NCI-H187 (cell line): ENCODE results near the gene PRKCA.

Experiments
- DNase-seq, 2 experiments: peaks; one replicate each; lab custom pipeline; 2025; lab: John Stamatoyannopoulos, UW

PRKCA gene

GRCh38 chr17:66747578-66748275, 445.3 kb downstream of the PRKCA start:
- DNase-seq: no peak

- no peak for DNase-seq
Observed at GRCh38 chr17:66748578-66748977, 446.2 kb downstream of the PRKCA start.

GRCh38 chr17:66749217-66749832, 446.9 kb downstream of the PRKCA start:
- DNase-seq: no peak

GRCh38 chr17:66750116-66750515, 447.7 kb downstream of the PRKCA start:
- no peak for DNase-seq

GRCh38 chr17:66750781-66751543, 448.5 kb downstream of the PRKCA start:
- no peak for DNase-seq

GRCh38 chr17:66751771-66752170, 449.4 kb downstream of the PRKCA start:
- no peak for DNase-seq

GRCh38 chr17:66752411-66752810, 450.0 kb downstream of the PRKCA start:
- DNase-seq: no peak

- DNase-seq: no peak
Observed at GRCh38 chr17:66753126-66753920, 450.9 kb downstream of the PRKCA start.

- DNase-seq: peak; percentile 47 to 70
Observed at GRCh38 chr17:66755101-66755943, 452.9 kb downstream of the PRKCA start.

GRCh38 chr17:66755944-66756290, 453.5 kb downstream of the PRKCA start:
- no peak for DNase-seq

- no peak for DNase-seq
Observed at GRCh38 chr17:66760324-66760723, 457.9 kb downstream of the PRKCA start.

- DNase-seq: no peak
Observed at GRCh38 chr17:66762276-66762675, 459.9 kb downstream of the PRKCA start.

GRCh38 chr17:66763056-66763455, 460.6 kb downstream of the PRKCA start:
- no peak for DNase-seq

GRCh38 chr17:66764506-66764905, 462.1 kb downstream of the PRKCA start:
- DNase-seq: no peak

GRCh38 chr17:66767154-66767933, 464.9 kb downstream of the PRKCA start:
- DNase-seq: no peak

GRCh38 chr17:66769911-66770310, 467.5 kb downstream of the PRKCA start:
- no peak for DNase-seq

- DNase-seq: no peak
Observed at GRCh38 chr17:66772148-66772812, 469.9 kb downstream of the PRKCA start.

- no peak for DNase-seq
Observed at GRCh38 chr17:66775271-66775670, 472.9 kb downstream of the PRKCA start.

GRCh38 chr17:66775881-66776400, 473.5 kb downstream of the PRKCA start:
- no peak for DNase-seq
